HepG2 (cell line): ENCODE results near the gene ACAT2. TPM values are rescaled to one million over a fixed set of nuclear protein-coding genes. Genes with fewer than 3 reads are reported as not detected.

Source experiments
- HNRNPK ChIP-seq: fragments of 200-400 bp; formaldehyde crosslinking; IDR thresholded peaks from 2 replicates; pipeline ENCODE4 v1.6.1; 2018; ENCODE audit warnings: low read length, low read depth, moderate library complexity, mild to moderate bottlenecking; ENCODE audit not compliant: poor library complexity, severe bottlenecking
- MAFF ChIP-seq: IDR thresholded peaks from 2 replicates; pipeline ENCODE4 v1.6.1; 2011; ENCODE audit warnings: low read depth, low read length, improper control_type of control experiment
- RBFOX2 ChIP-seq: fragments of 200-400 bp; formaldehyde crosslinking; IDR thresholded peaks from 2 replicates; pipeline ENCODE4 v1.6.1; 2017; ENCODE audit warnings: low read depth, mild to moderate bottlenecking, low read length
- SMAD9 ChIP-seq: sonication (generic); formaldehyde crosslinking; IDR thresholded peaks from 2 replicates; pipeline ENCODE4 v1.5.1; 2020; ENCODE audit warnings: mild to moderate bottlenecking, missing genetic modification reagents
- YEATS4 ChIP-seq: sonication (generic); formaldehyde crosslinking; IDR thresholded peaks from 2 replicates; pipeline ENCODE4 v1.4.0; 2020; ENCODE audit warnings: missing genetic modification reagents, borderline replicate concordance
- ZMYM3 ChIP-seq: sonication (generic); formaldehyde crosslinking; IDR thresholded peaks from 2 replicates; pipeline ENCODE4 v1.5.1; 2020; ENCODE audit warnings: mild to moderate bottlenecking, missing genetic modification reagents
- ZNF512 ChIP-seq: sonication (generic); formaldehyde crosslinking; IDR thresholded peaks from 2 replicates; pipeline ENCODE4 v1.4.0; 2020; ENCODE audit warnings: mild to moderate bottlenecking, missing genetic modification reagents
- ZNF512B ChIP-seq: sonication (generic); formaldehyde crosslinking; IDR thresholded peaks from 2 replicates; pipeline ENCODE4 v1.5.1; 2020; ENCODE audit warnings: missing genetic modification reagents, mild to moderate bottlenecking, borderline replicate concordance
- ZNF614 ChIP-seq: IDR thresholded peaks from 2 replicates; pipeline ENCODE4 v1.6.1; 2018; ENCODE audit warnings: missing biosample characterization, missing genetic modification reagents, inconsistent platforms, borderline replicate concordance
- ZNF646 ChIP-seq: sonication (generic); formaldehyde crosslinking; IDR thresholded peaks from 2 replicates; pipeline ENCODE4 v1.9.0; 2021; ENCODE audit warnings: mild to moderate bottlenecking, missing genetic modification reagents
- polyA plus RNA-seq, 8 experiments: library from polyadenylated mRNA; depleted of rRNA in 3 of 8; stranded (reverse) in 7 of 8; unstranded in 1 of 8; fragments of >200 nt; fragmentation: Illumina TruSeq in 4 of 8; extraction: Trizol in 4 of 8; gene quantifications; 2 replicates each; pipeline versions ENCODE4 v1.2.1 to v1.2.3, GENCODE V29; 2011 to 2016; ENCODE audit warnings: low read depth in 4 of 8, missing spikeins in 1 of 8, mixed read lengths in 1 of 8; ENCODE audit not compliant: insufficient read depth in 1 of 8
- total RNA-seq, 5 experiments: library from RNA; depleted of rRNA; stranded (reverse); fragments of >200 nt; fragmentation: Illumina TruSeq; extraction: Trizol; gene quantifications; 2 replicates each; pipeline ENCODE4 v1.2.3, GENCODE V29; 2016; ENCODE audit warnings: low read depth in 1 of 5

ACAT2 gene
- total and polyA plus RNA-seq, 2 of the 13 experiments (the other 11 are each of a cell fraction or from before 2014, with no cell fraction given), result 121 to 534 TPM

GRCh38 chr6:159724778-159725177, 37.1 kb upstream of the ACAT2 start (continued):
- 0 out of 2 replicates have a peak, but pooled peaks have one; percentile 25 for TF ChIP-seq ZNF646 (CRISPR knock-in tag)
- TF ChIP-seq RBFOX2, result 0 out of 2 replicates have a peak, but pooled peaks have one; percentile 8
- TF ChIP-seq MAFF, result no peak
- TF ChIP-seq SMAD9, result 0 out of 2 replicates have a peak, but pooled peaks have one; percentile 33
- peak; percentile 70 for TF ChIP-seq HNRNPK
- 0 out of 2 replicates have a peak, but pooled peaks have one; percentile 38 for TF ChIP-seq ZMYM3 (CRISPR knock-in tag)
- peak; percentile 87; the same call in 1 of the 2 replicates for TF ChIP-seq ZNF512 (CRISPR knock-in tag)
- TF ChIP-seq ZNF512B, result 0 out of 2 replicates have a peak, but pooled peaks have one; percentile 40
- no peak for TF ChIP-seq YEATS4
- TF ChIP-seq ZNF614, result no peak
